Neural cell (in vitro differentiated cells): Measurements from ENCODE around the gene THRB. TPM values are rescaled to one million over a fixed set of nuclear protein-coding genes. Genes with fewer than 3 reads are reported as not detected.

Experiments used
- H2AFZ ChIP-seq: fragments of 200-600, 300-800 bp; sonication (generic), shearing (Covaris generic); 2 replicates; pipeline ENCODE4 v1.6.0; 2014; ENCODE audit warnings: low read depth, mild to moderate bottlenecking, antibody characterized with exemption, low read length, moderate library complexity
- H3F3A ChIP-seq: fragments of 200-600 bp; shearing (Covaris generic); 2 replicates; pipeline ENCODE4 v1.6.1; 2016; ENCODE audit warnings: mild to moderate bottlenecking, moderate library complexity, mixed read lengths, antibody characterized with exemption, low read length; ENCODE audit not compliant: insufficient read depth, poor library complexity, severe bottlenecking
- H3K27ac ChIP-seq: fragments of 200-600, 300-800 bp; sonication (generic), shearing (Covaris generic); 2 replicates; pipeline ENCODE4 v1.5.1; 2014; ENCODE audit warnings: mild to moderate bottlenecking, low read length, moderate library complexity
- H3K27me3 ChIP-seq: fragments of 300-800, 200-600 bp; sonication (generic), shearing (Covaris generic); 2 replicates; pipeline ENCODE4 v1.6.0; 2014; ENCODE audit warnings: mild to moderate bottlenecking, low read depth, low read length, moderate library complexity; ENCODE audit not compliant: insufficient read depth
- H3K36me3 ChIP-seq: fragments of 300-800, 200-600 bp; sonication (generic), shearing (Covaris generic); 2 replicates; pipeline ENCODE4 v1.5.1; 2014; ENCODE audit warnings: mild to moderate bottlenecking, antibody characterized with exemption, low read length, moderate library complexity; ENCODE audit not compliant: insufficient read depth
- H3K4me2 ChIP-seq: fragments of 300-800, 200-600 bp; sonication (generic), shearing (Covaris generic); 2 replicates; pipeline ENCODE4 v1.6.0; 2014; ENCODE audit warnings: mild to moderate bottlenecking, low read length
- H3K4me3 ChIP-seq: fragments of 300-800, 200-600 bp; sonication (generic), shearing (Covaris generic); 2 replicates; pipeline ENCODE4 v1.5.1; 2014; ENCODE audit warnings: mild to moderate bottlenecking, low read length, moderate library complexity
- H3K79me2 ChIP-seq: fragments of 200-600 bp; shearing (Covaris generic); replicated peaks from 2 replicates; pipeline ENCODE4 v1.6.0; 2014; ENCODE audit warnings: mild to moderate bottlenecking, low read length, moderate library complexity; ENCODE audit not compliant: insufficient read depth
- H3K9ac ChIP-seq: fragments of 300-800, 200-600 bp; sonication (generic), shearing (Covaris generic); 2 replicates; pipeline ENCODE4 v1.6.1; 2016; ENCODE audit warnings: mild to moderate bottlenecking, low read length, mixed read lengths
- H3K9me2 ChIP-seq: fragments of 200-600 bp; shearing (Covaris generic); 2 replicates; pipeline ENCODE4 v1.6.1; 2016; ENCODE audit warnings: mild to moderate bottlenecking, low read length, mixed read lengths; ENCODE audit not compliant: insufficient read depth
- H3K9me3 ChIP-seq: fragments of 200-600, 300-800 bp; sonication (generic), shearing (Covaris generic); 2 replicates; pipeline ENCODE4 v1.6.1; 2016; ENCODE audit warnings: mild to moderate bottlenecking, mixed run types, low read length, moderate library complexity, mixed read lengths
- H4K20me1 ChIP-seq: fragments of 200-600 bp; shearing (Covaris generic); 2 replicates; pipeline ENCODE4 v1.6.1; 2016; ENCODE audit warnings: mild to moderate bottlenecking, mixed run types; ENCODE audit not compliant: insufficient read depth
- EP300 ChIP-seq: fragments of 450-650 bp; conservative IDR thresholded peaks from 2 replicates; pipeline ENCODE4 v1.6.1; 2014; ENCODE audit warnings: antibody characterized with exemption, mild to moderate bottlenecking, moderate library complexity; ENCODE audit not compliant: poor library complexity, severe bottlenecking
- EZH2 ChIP-seq: fragments of 200-600, 300-800 bp; shearing (Covaris generic), sonication (generic); IDR thresholded peaks from 2 replicates; pipeline ENCODE4 v1.6.1; 2014; ENCODE audit warnings: antibody characterized with exemption, low read length, borderline replicate concordance, mild to moderate bottlenecking; ENCODE audit not compliant: insufficient read depth, poor library complexity, severe bottlenecking
- MXI1 ChIP-seq: fragments of 450-650 bp; conservative IDR thresholded peaks from 2 replicates; pipeline ENCODE4 v1.6.1; 2014; ENCODE audit warnings: antibody characterized with exemption, mild to moderate bottlenecking; ENCODE audit not compliant: poor library complexity, severe bottlenecking
- POLR2AphosphoS5 ChIP-seq: IDR thresholded peaks from 2 replicates; pipeline ENCODE4 v1.6.1; 2012
- RAD21 ChIP-seq: fragments of 450-650 bp; conservative IDR thresholded peaks from 2 replicates; pipeline ENCODE4 v1.6.1; 2014; ENCODE audit warnings: antibody characterized with exemption, mild to moderate bottlenecking, moderate library complexity
- SMC3 ChIP-seq: fragments of 450-650 bp; conservative IDR thresholded peaks from 2 replicates; pipeline ENCODE4 v1.6.1; 2014; ENCODE audit warnings: antibody characterized with exemption, mild to moderate bottlenecking, moderate library complexity; ENCODE audit not compliant: poor library complexity
- TAF1 ChIP-seq: IDR thresholded peaks from 2 replicates; pipeline ENCODE4 v1.6.1; 2012; ENCODE audit warnings: low read depth
- polyA plus RNA-seq: library from polyadenylated mRNA; depleted of rRNA; stranded (reverse); fragments of >200 nt; gene quantifications from 2 replicates; pipeline ENCODE4 v1.2.3, GENCODE V29; 2014
- TF ChIP-seq, protein P1 (sequence below): IDR thresholded peaks from 2 replicates; pipeline ENCODE4 v1.6.1; 2012; ENCODE audit warnings: borderline replicate concordance
- TF ChIP-seq, protein P2 (sequence below): fragments of 450-650 bp; IDR thresholded peaks from 2 replicates; pipeline ENCODE4 v1.5.1; 2014; ENCODE audit warnings: antibody characterized with exemption, mild to moderate bottlenecking, moderate library complexity; ENCODE audit not compliant: poor library complexity, severe bottlenecking

Gene THRB
- polyA plus RNA-seq, 1 donor from 2014 or later = 1.7 TPM

DNA sequence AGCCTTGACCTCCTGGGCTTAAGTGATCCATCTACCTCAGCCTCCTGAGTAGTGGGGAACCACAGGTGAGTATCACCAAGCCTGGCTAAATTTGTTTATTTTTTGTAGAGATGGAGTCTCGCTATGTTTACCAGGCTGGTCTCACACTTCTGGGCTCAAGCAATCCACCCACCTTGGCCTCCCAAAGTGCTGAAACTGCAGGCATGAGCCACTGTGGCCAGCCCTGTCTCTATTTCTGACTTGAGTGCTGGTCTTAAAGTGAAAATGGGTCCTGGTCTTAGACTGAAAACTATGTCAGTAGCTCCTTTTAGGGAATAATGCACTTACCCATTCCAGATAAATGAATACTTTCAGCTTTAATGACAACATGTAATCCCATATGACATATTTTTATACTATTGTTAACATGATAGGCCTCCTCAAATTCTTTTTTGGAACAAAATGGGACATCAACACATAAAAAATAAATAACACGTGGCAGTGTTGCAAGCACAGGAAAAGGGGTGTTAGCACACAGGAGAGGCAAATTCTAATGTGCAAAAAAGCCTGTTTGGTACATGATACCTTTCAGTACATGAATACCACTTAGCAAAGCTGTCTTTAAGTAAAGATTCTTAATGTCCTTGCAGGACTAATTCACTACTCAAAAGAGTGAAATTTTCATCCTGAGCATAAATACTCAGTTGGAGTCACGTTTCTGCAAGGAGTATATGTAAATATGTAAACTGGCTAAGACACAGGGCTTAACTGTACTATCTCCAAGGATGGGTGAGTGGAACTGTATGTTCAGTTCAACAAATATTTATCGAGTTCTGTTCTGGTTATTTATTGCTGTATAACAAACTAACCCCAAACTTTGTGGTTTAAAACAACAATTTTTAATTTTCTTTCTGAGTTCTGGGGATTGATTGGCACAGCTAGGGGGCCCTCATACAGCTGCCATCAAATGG is 354.9 kb downstream of the THRB start:
- no peak overlapping the region for H3K4me3 ChIP-seq
- no peaks in the 10 kb centered on the region for H3K36me3 ChIP-seq
- no peaks in the 10 kb centered on the region for H3K27me3 ChIP-seq
- no peak for TF ChIP-seq EP300
- no peak for TF ChIP-seq TAF1
- no peak for TF ChIP-seq EZH2
- TF ChIP-seq MXI1 = no peak
- no peak overlapping the region for H3K4me2 ChIP-seq
- no peaks in the 10 kb centered on the region for H3K9me3 ChIP-seq
- no peaks in the 10 kb centered on the region for H3K9me2 ChIP-seq
- H3K27ac ChIP-seq = no peak overlapping the region
- H4K20me1 ChIP-seq = no peaks in the 10 kb centered on the region
- H2AFZ ChIP-seq = no peak overlapping the region
- no peaks in the 10 kb centered on the region for H3F3A ChIP-seq
- no peaks in the 10 kb centered on the region for H3K79me2 ChIP-seq
- no peak overlapping the region for H3K9ac ChIP-seq

- H3K27ac ChIP-seq = no peak overlapping the region
- no peak overlapping the region for H3K4me2 ChIP-seq
- TF ChIP-seq RAD21 = no peak
- no peak for TF ChIP-seq EZH2
- no peak for TF ChIP-seq MXI1
- no peak for TF ChIP-seq SMC3
- no peak for TF ChIP-seq TAF1
- TF ChIP-seq, protein P1, sequence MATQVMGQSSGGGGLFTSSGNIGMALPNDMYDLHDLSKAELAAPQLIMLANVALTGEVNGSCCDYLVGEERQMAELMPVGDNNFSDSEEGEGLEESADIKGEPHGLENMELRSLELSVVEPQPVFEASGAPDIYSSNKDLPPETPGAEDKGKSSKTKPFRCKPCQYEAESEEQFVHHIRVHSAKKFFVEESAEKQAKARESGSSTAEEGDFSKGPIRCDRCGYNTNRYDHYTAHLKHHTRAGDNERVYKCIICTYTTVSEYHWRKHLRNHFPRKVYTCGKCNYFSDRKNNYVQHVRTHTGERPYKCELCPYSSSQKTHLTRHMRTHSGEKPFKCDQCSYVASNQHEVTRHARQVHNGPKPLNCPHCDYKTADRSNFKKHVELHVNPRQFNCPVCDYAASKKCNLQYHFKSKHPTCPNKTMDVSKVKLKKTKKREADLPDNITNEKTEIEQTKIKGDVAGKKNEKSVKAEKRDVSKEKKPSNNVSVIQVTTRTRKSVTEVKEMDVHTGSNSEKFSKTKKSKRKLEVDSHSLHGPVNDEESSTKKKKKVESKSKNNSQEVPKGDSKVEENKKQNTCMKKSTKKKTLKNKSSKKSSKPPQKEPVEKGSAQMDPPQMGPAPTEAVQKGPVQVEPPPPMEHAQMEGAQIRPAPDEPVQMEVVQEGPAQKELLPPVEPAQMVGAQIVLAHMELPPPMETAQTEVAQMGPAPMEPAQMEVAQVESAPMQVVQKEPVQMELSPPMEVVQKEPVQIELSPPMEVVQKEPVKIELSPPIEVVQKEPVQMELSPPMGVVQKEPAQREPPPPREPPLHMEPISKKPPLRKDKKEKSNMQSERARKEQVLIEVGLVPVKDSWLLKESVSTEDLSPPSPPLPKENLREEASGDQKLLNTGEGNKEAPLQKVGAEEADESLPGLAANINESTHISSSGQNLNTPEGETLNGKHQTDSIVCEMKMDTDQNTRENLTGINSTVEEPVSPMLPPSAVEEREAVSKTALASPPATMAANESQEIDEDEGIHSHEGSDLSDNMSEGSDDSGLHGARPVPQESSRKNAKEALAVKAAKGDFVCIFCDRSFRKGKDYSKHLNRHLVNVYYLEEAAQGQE = no peak
- no peak overlapping the region for H3K9ac ChIP-seq
- H2AFZ ChIP-seq = no peak overlapping the region
- H3K4me3 ChIP-seq = no peak overlapping the region
- no peaks in the 10 kb centered on the region for H3K36me3 ChIP-seq
- no peaks in the 10 kb centered on the region for H3F3A ChIP-seq
- no peaks in the 10 kb centered on the region for H4K20me1 ChIP-seq
- no peaks in the 10 kb centered on the region for H3K9me2 ChIP-seq
- H3K27me3 ChIP-seq = no peaks in the 10 kb centered on the region
- no peaks in the 10 kb centered on the region for H3K79me2 ChIP-seq
- no peaks in the 10 kb centered on the region for H3K9me3 ChIP-seq
Observed at GRCh38 chr3:24138876-24139256, 355.8 kb downstream of the THRB start.

DNA sequence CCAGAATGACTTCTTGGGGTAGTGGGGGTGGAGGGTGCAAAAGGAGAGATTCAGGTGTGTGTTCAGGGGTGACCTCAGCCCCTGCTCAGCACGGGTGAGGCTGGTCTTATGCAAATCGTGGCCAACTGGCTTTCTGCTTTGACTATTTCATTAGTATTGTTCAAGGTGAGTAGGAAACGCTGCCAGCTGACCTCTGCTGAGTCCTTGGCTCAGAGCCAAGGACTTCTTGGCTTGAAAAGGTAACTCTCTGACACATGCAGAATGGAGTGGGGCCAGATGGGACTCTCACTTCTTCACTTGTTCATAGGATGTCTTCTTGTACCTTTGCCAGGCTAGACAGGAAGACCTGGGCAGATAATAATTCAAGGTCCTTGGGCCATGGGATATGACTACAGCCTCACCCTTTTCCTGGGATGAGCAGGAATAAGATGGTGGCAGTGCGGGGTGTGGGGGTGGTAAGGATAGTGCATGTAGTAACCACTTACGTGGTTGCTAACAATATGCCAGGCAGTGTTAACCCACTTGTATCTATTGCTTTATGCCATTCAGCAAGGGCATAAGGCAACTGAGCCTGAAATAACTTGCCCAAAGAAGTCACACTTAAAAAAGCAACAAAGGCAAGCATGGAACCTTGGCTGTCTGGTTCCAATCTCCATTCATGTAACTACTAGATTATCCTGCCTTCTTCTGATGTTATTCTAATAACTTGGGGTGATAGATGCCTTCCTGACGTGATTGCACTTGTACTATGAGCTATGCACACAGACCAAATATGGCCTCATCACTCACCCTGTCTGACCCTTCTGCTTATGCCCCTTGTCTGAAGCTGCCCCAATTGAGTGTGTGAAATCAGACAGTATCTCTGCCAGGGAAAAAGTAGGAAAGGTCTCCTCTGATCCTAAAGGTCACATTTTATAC is 356.4 kb downstream of the THRB start:
- Histone ChIP-seq H3K27me3 (no peaks in the 10 kb centered on the region), H3K27ac (no peak overlapping the region)

More for the DNA sequence above, 356.4 kb downstream of the THRB start:
- H3K36me3 ChIP-seq = no peaks in the 10 kb centered on the region
- H3K9me2 ChIP-seq = no peaks in the 10 kb centered on the region
- H3K4me3 ChIP-seq = no peak overlapping the region
- H3K9ac ChIP-seq = no peak overlapping the region
- H2AFZ ChIP-seq = no peak overlapping the region
- H3F3A ChIP-seq = no peaks in the 10 kb centered on the region
- H3K9me3 ChIP-seq = no peaks in the 10 kb centered on the region
- TF ChIP-seq, protein P1 = no peak
- TF ChIP-seq SMC3 (no peak), RAD21 (no peak), EP300 (no peak), POLR2AphosphoS5 (no peak), TAF1 (no peak), MXI1 (no peak), EZH2 (no peak)
- TF ChIP-seq, protein P2, sequence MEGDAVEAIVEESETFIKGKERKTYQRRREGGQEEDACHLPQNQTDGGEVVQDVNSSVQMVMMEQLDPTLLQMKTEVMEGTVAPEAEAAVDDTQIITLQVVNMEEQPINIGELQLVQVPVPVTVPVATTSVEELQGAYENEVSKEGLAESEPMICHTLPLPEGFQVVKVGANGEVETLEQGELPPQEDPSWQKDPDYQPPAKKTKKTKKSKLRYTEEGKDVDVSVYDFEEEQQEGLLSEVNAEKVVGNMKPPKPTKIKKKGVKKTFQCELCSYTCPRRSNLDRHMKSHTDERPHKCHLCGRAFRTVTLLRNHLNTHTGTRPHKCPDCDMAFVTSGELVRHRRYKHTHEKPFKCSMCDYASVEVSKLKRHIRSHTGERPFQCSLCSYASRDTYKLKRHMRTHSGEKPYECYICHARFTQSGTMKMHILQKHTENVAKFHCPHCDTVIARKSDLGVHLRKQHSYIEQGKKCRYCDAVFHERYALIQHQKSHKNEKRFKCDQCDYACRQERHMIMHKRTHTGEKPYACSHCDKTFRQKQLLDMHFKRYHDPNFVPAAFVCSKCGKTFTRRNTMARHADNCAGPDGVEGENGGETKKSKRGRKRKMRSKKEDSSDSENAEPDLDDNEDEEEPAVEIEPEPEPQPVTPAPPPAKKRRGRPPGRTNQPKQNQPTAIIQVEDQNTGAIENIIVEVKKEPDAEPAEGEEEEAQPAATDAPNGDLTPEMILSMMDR = no peak
- H3K79me2 ChIP-seq = no peaks in the 10 kb centered on the region
- no peaks in the 10 kb centered on the region for H4K20me1 ChIP-seq
- H3K4me2 ChIP-seq = no peak overlapping the region
